Endothelial cell of coronary artery (primary cell): ENCODE measurements around the gene TBX5. TPM values are rescaled to one million over a fixed set of nuclear protein-coding genes. Genes with fewer than 3 reads are reported as not detected.

Experiments used
- total RNA-seq: library from RNA; depleted of rRNA; stranded (reverse); fragments of >200 nt; gene quantifications from 2 replicates; pipeline ENCODE4 v1.2.3, GENCODE V29; 2014

TBX5 gene
- 0.19 TPM in 1 of 2 replicates, not detected in the other for total RNA-seq

DNA sequence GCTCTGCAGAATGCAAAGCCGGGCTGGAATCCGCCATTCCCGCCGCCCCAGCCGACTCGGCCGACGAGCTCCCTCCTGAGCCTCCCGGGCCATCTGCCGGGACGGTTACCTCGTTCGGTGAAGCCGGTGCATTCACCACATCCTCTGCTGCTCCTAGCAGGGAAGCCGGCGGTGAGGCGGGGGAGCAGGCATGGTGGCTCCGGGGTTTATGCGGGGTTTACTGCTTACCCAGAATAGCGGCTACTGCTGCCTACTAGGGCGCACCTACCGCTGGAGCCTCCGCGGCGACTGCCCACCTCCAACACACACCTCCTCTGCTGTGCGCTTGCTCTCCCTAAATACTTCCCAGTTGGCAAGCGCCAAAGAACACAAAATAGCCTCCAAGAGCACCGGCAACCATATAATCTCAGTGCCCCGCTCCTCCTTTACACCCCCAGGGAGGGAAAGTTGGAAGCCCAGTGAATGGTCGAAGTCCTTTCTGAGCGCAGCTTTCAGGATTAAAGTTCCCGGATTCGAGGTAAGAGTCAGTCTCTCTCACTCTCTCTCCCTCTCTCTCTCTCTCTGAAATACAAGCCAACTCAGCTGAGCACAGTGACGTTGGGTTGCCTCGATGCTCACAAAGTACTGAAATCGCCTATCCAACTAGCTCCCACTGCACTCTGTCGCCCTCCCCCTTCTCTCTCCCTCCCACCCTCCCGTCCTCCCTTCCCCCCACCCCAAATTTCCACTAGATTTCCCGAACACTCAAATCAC, at the start of gene TBX5:
Gene TBX5, minus strand, starts transcription at position 626 of the 753 bp plus-strand sequence. CDS start 2,246 bp downstream, outside the sequence.

